HG02973 (cell line): Measurements from ENCODE around the gene LPAR1.

ENCODE experiments used
- ATAC-seq: cut with Tn5 transposase; IDR thresholded peaks from one replicate; pipeline ENCODE4 v1.9.1; 2021; ENCODE audit warnings: moderate library complexity; ENCODE audit not compliant: unreplicated experiment

Gene LPAR1

GRCh38 chr9:110923601-110924000, 114.7 kb downstream of the LPAR1 start:
- no peak for ATAC-seq

- ATAC-seq, result no peak
These were observed 116.1 kb downstream of the LPAR1 start for GRCh38 chr9:110922145-110922544.

- no peak for ATAC-seq
These were observed 116.6 kb downstream of the LPAR1 start for GRCh38 chr9:110921705-110922104.

- ATAC-seq, result no peak
These were observed 118.7 kb downstream of the LPAR1 start for GRCh38 chr9:110919609-110920008.

- no peak for ATAC-seq
These were observed 119.2 kb downstream of the LPAR1 start for GRCh38 chr9:110919050-110919435.

GRCh38 chr9:110918316-110919049, 119.8 kb downstream of the LPAR1 start:
- ATAC-seq, result no peak

- no peak for ATAC-seq
These were observed 121.9 kb downstream of the LPAR1 start for GRCh38 chr9:110916403-110916802.

- no peak for ATAC-seq
These were observed 125.6 kb downstream of the LPAR1 start for GRCh38 chr9:110912419-110913291.

GRCh38 chr9:110911659-110912418, 126.4 kb downstream of the LPAR1 start:
- ATAC-seq, result no peak

GRCh38 chr9:110908894-110909293, 129.4 kb downstream of the LPAR1 start:
- no peak for ATAC-seq

GRCh38 chr9:110900917-110901316, 137.4 kb downstream of the LPAR1 start:
- ATAC-seq, result no peak

GRCh38 chr9:110900456-110900855, 137.8 kb downstream of the LPAR1 start:
- no peak for ATAC-seq

GRCh38 chr9:110898866-110899265, 139.4 kb downstream of the LPAR1 start:
- ATAC-seq, result no peak

- ATAC-seq, result no peak
These were observed 139.9 kb downstream of the LPAR1 start for GRCh38 chr9:110898358-110898757.

- ATAC-seq, result no peak
These were observed 140.3 kb downstream of the LPAR1 start for GRCh38 chr9:110897943-110898342.

GRCh38 chr9:110895147-110895905, 142.9 kb downstream of the LPAR1 start:
- no peak for ATAC-seq

- ATAC-seq, result no peak
These were observed 143.5 kb downstream of the LPAR1 start for GRCh38 chr9:110894731-110895130.

- no peak for ATAC-seq
These were observed 145.6 kb downstream of the LPAR1 start for GRCh38 chr9:110892689-110893088.

- no peak for ATAC-seq
These were observed 146.5 kb downstream of the LPAR1 start for GRCh38 chr9:110891760-110892159.

- ATAC-seq, result no peak
These were observed 147.9 kb downstream of the LPAR1 start for GRCh38 chr9:110890416-110890815.

GRCh38 chr9:110887276-110887675, 151.0 kb downstream of the LPAR1 start:
- ATAC-seq, result no peak
